Anterior cingulate cortex (tissue), 58 donors: ENCODE measurements around the gene EFCAB11.
"Not testable (repeated sequence)": the region's sequence is repeated elsewhere in the genome, so short reads cannot be mapped to it uniquely, and the experiment has no call there.

ENCODE experiments used
- DNase-seq, 58 donors: peaks; one replicate each; lab custom pipeline; 2025; lab: John Stamatoyannopoulos, UW

The EFCAB11 gene

DNA sequence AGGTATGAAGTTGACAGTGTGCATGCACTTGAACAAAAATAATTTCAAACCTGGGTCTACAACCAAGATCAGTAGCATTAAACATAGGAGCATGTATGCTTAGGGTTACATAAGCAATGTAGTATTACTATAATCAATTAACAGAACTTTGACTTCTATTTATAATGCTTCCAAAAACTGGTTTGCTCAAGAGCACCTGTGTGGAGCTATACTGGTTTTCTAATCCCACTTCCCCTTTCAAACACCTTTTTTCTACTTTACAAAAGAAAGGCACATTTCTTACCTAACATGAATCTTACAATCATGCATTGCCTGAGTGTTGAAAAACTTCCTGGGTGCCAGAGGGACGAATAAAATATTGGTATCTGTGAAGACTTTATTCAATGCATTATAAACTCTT, 72.7 kb downstream of the EFCAB11 start:
- no peak for DNase-seq

DNA sequence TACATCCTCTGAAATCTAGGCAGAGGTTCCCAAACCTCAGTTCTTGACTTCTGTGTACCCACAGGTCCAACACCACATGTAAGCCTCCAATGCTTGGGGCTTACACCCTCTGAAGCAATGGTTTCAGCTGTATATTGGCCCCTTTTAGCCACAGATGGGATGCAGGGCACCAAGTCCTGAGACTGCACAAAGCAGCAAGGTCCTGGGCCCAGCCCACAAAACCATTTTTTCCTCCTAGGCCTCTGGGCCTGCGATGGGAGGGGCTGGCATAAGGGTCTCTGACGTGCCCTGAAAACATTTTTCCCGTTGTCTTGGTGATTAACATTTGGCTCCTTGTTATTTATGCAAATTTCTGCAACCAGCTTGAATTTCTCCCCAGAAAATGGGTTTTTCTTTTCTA, 80.4 kb downstream of the EFCAB11 start:
- not testable (repeated sequence) for DNase-seq

DNA sequence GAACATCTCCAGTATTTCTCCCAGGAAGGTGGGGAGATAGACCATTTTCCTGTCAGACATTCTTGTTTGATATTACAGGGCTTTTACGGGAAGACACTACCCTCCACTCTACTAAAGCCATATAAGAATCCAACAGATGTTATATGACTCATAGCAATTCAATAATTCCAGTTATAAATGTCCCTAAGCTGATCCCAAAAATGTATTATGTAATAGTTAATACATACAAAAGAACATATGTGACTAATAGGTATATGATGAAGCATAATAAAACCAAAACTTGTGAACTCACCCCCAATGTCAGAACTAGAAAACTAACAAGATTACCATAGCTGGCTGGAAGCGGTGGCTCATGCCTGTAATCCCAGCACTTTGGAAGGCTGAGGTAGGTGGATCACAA, 84.2 kb downstream of the EFCAB11 start:
- DNase-seq, result no peak

DNA sequence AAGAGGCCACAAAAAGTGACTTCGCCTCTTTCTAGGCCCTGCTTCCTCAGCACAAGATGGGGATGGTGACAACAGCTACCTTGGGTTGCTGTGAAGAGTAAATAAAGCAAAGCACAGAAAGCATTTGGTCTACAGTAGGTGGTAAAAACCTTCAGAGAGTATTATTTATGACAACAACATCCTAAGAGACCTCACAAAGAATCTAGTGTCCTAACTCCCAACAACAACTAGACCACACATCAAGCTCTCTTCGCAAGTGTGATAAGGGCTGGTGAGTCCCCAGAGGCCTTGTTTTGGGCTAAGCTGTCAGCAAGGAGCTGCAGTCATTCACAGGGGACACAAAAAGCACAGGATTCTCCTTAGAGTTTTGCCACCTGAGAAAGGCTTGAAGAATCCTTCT, 84.9 kb downstream of the EFCAB11 start:
- DNase-seq, result no peak

DNA sequence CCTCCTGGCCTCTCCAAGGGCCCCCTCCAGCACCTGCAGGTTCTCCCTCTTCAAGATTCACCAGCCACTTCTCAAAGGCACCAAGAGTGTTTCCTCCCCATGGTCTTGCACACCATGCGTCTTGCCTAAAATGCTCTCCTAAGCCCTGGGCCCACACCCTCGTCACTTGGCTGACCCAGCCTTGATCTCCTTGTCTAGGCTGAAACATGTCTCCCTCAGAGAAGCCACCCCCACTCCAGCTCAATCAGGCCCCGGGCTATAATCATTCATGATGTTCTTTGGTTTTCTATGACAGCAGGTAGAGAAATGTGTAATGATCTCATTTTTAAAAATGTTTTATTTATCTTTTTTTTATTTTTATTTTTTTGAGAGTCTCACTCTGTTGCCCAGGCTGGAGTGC, 88.1 kb downstream of the EFCAB11 start:
- DNase-seq, result no peak

DNA sequence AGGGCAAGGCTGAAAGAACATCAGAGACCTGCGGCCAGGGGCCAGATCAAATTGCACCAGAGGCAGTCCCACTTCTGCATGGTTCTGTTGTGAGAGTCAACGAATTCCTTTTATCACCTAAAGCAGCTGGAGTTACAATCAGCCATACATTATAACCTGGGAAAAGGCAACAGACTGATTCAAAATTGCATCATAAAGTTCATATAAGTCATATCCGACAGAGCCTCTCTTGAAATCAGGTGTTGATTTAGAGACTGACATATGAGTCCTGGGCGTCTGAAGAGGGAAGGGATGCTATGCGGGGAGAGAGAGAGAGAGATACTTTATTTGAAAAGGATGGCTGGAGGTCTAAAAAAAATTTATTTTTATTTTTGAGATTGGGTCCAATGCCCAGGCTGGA, 89.4 kb downstream of the EFCAB11 start:
- DNase-seq, result no peak

DNA sequence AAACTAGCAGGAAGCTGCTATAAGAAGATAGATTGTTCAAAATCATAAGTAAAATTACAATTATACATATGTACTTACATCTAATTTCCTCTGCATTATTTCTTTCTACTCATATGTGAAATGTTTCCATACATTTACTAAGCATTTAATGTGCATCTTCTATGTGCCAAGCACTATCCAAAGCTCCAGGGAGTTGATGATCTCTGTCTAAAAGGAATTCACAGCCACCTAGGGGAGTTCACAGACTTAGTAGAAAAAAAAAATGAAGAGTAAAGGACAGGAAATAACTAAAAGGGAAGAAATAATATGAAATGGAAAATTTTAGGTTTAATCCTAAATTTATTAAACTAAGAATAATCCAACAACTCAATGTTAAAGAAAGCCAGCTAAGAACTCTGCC, 91.7 kb downstream of the EFCAB11 start:
- DNase-seq, result no peak

DNA sequence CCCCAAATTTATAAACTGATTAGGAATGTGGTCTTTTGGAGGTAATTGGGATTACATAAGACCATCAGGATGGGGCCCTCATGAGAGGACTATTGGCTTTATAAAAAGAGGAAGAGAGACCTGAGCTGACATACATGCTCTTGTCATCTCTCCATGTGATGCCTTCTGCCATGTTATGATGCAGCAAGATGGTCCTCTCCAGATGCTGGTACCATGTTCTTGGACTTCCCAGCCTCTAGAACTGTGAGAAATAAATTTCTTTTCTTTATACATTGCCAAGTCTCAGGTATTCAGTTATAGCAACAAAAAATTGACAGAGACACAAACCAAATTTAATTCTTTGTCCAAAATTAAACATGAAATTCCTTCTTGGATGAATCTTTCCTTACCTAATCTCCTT, 92.9 kb downstream of the EFCAB11 start:
- DNase-seq, result no peak

DNA sequence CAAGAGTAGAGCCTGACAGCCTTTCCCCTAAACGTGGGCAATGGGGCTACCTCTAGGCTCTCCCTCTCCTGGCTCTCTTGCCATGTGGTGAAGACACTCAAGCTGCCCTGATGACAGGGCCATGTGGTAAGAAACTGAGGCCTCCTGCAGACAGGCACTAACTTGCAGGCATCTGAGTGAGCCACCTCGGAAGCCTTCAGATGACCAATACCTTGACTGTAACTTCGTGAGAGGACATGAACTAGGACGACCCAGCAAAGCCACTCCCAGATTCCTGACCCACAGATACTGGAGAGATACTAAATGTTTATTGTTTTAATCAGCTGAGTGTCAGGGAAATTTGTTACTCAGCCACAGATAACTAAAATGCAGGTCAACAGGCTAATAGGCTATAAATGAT, 96.4 kb downstream of the EFCAB11 start:
- no peak for DNase-seq

DNA sequence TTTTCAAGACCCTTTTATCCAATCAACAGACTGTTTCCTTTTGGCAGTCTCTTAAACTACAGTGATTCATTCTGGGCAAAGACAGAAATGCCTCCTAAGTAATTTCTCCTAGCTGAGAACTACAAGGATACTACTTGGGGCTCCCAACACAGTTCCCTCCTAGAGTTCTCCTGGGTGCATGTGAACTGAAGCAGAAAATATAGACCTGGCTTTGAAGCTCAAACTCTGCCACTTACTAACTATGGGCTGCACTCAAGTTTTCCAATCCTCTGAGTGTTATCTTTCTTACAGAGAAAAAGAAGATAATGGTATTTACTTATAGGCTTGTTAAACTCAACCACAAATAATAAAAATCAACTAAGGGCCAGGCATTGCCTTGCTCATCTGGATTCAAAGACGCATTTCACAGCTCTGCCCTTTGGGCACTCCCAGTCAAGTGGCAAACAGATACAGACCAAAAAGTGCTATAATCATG, 97.6 kb downstream of the EFCAB11 start:
- no peak for DNase-seq

DNA sequence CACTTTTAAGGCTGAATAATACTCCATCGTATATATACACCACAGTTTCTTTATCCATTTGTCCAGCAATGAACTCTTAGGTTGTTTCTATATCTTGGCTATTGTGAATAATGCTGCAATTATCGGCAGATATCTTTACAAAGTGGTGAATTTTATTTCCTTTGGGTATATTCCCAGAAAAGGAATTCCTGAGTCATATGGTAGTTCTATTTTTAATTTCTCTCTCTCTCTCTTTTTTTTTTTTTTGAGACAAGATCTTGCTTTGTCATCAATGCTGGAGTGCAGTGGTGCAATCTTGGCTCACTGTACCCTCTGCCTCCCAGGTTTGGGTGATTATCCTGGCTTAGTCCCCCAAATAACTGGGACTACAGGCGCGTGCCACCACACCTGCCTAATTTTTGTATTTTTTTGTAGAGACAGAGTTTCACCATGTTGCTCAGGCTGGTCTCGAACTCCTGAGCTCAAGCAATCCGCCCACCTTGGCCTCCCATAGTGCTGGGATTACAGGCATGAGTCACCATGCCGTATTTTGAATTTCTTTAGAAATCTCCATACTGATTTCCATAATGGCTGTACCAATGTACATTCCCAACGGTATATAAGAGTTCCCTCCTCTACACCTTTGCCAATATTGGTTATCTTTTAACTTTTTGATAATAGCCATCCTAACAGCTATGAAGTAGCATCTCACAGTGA, 98.4 kb downstream of the EFCAB11 start:
- DNase-seq, result no peak

DNA sequence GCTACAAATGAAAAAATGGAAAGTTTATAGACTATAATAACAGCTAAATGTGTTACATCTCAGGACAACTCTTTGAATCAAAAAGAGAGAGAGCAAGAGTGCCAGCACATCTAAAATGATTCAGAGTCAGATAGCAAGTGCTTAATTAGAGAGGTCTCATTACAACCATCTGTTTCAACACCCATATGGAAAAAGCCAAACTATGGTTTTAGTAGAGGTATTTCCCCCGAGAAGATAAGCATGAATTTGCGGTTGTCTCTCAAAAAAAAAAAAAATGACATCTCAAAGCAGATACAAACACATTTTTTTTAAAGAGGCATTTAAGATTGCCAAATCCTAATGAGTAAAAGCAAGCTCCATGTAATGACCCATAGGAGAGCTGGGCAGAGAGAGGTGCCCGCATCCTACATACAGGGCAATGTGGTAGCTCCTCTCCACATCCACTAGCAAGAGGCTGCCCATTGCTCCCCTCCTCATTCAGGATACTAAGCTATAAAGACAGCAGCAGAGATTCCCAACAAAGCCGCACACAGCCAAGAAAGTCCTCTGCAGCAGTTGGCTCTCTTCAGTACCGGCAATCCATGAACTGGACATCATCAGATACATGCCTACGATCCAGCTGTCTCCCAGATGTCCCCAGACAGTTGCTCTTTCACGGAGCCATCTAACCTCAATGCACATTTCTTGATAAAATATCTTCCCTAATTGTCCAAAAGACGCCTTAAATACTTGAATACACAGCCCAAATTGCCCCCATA, 100.4 kb downstream of the EFCAB11 start:
- DNase-seq, result no peak

DNA sequence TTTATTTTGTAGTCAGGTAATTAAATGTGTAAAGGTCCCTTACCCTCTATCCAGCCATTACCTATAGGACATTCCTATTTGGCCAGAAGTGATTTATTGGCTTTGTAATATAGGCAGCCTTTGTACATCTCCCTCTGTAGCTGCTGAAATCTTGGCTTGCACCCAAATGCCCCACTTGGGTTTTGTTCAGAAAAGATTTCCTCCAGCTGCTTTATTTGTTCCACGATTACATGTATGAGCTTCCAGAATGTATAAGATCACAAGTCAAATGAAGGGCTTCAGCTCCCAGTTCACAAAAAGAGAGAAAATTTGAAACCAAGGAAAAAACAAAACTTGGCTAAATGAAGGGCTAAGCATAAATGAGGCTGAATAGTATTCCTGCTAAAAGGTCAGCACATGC, 103.4 kb downstream of the EFCAB11 start:
- no peak for DNase-seq

DNA sequence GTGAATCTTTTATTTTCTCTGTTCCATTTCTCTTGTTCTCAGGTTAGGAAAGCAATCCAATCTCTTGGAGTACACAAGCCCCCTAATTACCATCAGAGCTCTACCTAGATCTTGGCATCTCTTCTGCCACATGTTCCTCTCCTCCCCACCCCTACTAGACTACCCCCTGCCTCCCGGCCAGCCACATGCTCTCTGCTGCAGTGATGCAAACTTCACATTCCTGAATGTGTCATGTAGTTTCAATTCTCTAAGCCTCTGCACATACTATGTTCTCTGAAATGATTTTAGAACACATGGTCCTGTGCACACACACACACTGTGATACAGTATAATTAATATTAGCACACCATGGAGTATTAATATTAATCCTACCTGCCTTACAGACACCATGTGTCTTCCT, 104.6 kb downstream of the EFCAB11 start:
- DNase-seq, result no peak

DNA sequence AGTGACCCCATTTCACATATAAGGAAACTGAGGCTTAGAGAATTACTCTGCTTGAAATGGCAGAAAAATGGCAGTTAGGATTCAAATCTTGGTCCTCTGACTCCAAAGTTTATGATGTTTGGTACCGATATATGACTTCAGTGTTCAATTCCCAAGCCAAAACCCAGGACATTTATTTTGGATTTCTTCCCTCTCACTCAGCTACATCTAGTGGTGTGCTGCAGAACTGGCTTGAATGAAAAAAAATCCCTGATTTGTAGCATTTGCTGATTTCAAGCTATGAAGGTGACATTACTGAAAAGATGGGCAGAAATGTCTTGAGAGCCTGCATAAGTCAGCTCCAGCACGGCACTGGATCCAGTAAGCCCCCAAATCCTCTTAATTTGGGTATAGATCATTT, 106.4 kb downstream of the EFCAB11 start:
- peak in 1 of 58 donors; percentile 9 for DNase-seq

DNA sequence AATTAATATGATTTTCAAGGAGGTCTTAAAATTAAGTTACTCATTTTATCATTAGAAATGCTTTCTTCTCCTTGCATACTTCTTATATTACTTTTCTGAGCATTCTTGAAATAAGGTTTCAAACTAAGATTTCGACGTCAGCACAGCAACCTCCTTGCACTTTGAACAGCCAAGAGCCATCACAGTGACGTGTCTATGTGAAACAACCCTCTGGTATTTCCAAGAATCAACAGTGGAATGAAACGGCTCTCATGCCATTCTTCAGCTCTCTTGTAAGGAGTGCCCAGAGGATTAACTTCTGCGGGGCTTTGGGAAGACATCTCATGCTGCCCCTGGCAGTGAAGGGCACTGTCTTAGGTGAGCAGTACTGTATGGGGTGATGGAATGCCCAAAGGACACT, 109.2 kb downstream of the EFCAB11 start:
- DNase-seq, result no peak

DNA sequence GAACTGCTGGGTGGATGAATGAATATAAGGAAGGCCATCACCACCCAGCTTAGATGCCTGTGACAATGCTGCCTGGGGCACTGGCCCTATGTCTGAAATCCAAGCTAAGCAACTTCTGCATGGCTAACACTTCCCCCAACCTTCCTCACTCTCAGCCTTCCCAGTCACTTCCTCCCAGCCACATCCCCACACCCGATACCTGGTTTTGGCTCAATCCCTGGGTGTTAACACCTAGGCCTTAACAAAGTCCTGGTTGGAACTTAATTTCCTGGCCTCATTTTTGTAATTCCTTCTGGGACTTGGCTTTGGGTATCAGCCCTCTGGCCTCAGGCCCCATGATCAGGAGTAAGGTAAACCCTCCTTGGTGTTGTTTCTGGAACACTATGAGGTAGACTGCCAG, 110.0 kb downstream of the EFCAB11 start:
- DNase-seq, result no peak

DNA sequence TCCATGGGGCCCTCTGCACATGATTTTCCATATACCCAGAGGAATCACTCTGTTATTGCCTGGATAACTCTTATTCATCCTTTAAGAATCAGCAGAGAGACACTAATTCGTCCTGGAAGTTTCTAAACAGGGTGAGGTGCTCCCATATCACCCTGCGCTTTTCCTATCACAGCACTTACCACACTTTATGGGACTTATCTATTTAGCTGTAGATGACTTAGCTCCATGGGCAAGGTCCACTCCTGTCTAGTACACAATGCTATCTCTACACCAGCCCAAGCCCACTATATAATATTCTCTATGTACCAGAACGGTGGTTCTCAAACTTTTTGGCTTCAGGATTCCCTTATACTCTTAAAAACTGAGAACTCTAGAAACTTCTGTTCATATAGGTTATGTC, 111.7 kb downstream of the EFCAB11 start:
- DNase-seq, result no peak

DNA sequence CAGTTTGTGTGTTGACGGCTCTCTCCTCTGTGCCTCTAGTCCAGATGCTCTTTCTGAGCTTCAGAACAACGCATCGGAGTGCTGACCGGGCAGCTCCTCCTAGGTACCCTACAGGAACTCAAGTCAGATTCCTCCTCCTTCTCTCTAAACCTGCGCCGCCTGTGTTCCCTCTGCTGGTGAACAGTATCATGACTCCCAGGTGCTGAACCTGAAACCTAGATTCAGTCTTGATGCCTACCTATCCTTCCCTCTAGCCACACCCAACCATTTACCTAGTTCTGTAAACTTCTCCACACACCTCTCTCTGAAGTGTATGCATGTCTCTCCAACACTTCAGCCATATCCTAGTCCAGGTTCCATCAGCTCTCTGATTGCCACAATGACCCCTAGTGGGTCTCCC, 112.7 kb downstream of the EFCAB11 start:
- no peak for DNase-seq

DNA sequence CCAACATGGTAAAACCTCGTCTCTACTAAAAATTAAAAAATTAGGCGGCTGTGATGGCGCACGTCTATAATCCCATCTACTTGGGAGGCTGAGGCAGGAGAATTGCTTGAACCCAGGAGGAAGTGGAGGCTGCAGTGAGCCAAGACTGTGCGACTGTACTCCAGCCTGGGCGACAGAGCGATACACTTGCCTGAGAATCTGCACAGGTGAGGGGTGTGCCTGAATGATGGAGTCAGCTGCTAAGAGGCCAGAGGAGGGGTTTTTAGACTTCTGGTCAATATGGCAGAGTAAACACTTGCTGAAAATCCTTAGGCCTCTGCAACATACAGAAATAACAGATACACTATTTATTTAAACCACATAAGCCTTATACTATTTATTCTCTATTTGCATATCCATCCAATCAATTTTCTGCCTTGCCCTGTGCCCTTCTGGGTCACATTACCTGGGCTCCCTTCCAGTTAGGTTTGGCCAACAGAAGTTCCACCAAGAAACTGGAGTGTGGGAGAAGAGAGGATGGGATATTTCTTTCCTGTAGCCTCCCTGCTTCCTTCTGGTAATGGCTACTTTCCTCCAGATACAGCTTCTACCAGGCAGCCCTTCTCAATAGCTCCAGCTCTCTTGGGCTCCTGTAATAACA, 117.6 kb downstream of the EFCAB11 start:
- DNase-seq, result no peak

DNA sequence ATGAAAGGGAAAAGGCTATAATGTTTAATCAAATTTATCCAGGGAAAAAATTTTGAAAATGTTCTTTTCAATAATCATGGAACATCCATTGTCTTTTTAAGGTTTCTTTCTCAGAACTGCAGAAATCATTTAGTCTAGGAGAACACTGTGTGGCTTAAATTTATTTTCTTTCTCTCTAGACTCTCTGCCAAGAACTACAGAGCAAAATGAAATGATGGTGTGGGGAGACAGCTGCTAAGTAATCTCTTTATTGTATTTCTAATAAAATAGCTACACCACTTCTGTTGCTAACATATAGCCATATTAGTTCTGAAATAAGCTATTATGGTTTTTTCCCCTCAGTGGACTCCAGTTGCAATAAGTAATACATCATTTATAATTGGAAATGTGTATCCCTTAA, 120.9 kb downstream of the EFCAB11 start:
- DNase-seq, result no peak

DNA sequence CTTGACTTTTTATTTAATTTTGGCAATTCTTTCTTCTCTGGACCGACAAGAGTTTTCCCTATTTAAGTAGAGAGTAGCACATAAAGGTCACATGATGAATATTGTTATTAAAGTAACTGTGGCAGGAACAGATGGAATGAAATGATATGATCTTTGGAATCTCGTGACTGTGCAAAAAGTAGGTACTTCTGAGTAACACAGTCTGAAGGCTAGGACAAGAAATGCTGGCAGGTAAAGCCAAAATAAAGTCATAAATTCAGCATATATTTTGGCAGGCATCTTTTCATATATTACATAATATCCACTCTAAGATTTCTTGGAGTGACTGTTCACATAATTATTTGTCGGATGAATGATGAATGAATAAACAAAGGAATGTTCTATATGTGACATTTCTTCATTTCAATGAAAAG, 121.4 kb downstream of the EFCAB11 start:
- no peak for DNase-seq
